Mesothelial cell of epicardium (in vitro differentiated cells): ENCODE data around the gene HRH4. TPM values are rescaled to one million over a fixed set of nuclear protein-coding genes. Genes with fewer than 3 reads are reported as not detected.

Source experiments
- DNase-seq, 2 experiments: peaks; one replicate each; pipeline ENCODE4 v3.0.0; 2021; ENCODE audit warnings: low spot score in 2 of 2; ENCODE audit not compliant: unreplicated experiment in 2 of 2
- H3K27ac Mint-ChIP-seq: 2 replicates; pipeline ENCODE4 v1.8.0; 2021; ENCODE audit warnings: mixed read lengths
- H3K27me3 Mint-ChIP-seq: 2 replicates; pipeline ENCODE4 v1.8.0; 2021; ENCODE audit warnings: low read depth, mixed read lengths
- H3K36me3 Mint-ChIP-seq: 2 replicates; pipeline ENCODE4 v1.8.0; 2021; ENCODE audit warnings: mixed read lengths
- H3K4me1 Mint-ChIP-seq: 2 replicates; pipeline ENCODE4 v1.8.0; 2021; ENCODE audit warnings: mixed read lengths
- H3K4me3 Mint-ChIP-seq: 2 replicates; pipeline ENCODE4 v1.8.0; 2021; ENCODE audit warnings: mild to moderate bottlenecking, moderate library complexity, mixed read lengths
- H3K9me3 Mint-ChIP-seq: 2 replicates; pipeline ENCODE4 v1.8.0; 2021; ENCODE audit warnings: mixed read lengths
- total RNA-seq: library from RNA; stranded (reverse); gene quantifications from 3 replicates; pipeline ENCODE4 v1.2.1, GENCODE V29; 2021
- TF ChIP-seq, protein P1 (sequence below): fragments of 200-600 bp; sonication (generic); IDR thresholded peaks from one replicate; pipeline ENCODE4 v1.5.0; 2021; ENCODE audit warnings: antibody characterized with exemption; ENCODE audit not compliant: unreplicated experiment

HRH4 gene
- total RNA-seq, 1 donor from 2014 or later = not detected

DNA sequence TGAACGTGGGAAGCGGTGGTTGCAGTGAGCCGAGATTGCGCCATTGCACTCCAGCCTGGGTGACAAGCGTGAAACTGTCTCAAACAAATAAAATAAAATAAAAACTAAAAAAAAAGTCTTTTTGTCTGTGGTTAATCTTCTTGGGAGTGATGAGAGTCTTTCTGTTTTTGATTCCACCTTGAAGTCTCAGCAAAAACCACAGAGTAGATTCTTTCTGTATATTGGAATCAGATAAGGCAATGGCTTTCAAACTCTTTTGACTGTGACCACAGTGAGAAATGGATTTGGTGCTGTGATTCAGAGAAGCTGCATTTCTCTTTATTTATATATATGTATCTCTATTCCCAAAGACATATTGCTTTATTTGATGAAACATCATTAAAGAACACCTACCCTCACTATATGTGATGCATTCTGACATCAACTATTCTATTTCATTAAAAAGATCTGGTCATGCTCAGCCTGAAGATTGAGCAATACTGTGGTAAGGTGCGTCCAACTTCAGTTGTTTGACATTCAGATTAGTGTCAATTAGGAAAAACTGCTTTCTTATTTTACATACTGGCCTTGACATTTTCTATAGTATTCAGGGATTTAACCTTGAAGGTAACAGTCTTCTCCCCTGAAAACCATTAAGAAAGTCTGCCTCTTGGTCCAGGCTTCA, 15.6 kb downstream of the HRH4 start:
- H3K27ac Mint-ChIP-seq = no peak overlapping the region
- H3K4me3 Mint-ChIP-seq = no peak overlapping the region
- H3K27me3 Mint-ChIP-seq = no peaks in the 10 kb centered on the region
- TF ChIP-seq, protein P1, sequence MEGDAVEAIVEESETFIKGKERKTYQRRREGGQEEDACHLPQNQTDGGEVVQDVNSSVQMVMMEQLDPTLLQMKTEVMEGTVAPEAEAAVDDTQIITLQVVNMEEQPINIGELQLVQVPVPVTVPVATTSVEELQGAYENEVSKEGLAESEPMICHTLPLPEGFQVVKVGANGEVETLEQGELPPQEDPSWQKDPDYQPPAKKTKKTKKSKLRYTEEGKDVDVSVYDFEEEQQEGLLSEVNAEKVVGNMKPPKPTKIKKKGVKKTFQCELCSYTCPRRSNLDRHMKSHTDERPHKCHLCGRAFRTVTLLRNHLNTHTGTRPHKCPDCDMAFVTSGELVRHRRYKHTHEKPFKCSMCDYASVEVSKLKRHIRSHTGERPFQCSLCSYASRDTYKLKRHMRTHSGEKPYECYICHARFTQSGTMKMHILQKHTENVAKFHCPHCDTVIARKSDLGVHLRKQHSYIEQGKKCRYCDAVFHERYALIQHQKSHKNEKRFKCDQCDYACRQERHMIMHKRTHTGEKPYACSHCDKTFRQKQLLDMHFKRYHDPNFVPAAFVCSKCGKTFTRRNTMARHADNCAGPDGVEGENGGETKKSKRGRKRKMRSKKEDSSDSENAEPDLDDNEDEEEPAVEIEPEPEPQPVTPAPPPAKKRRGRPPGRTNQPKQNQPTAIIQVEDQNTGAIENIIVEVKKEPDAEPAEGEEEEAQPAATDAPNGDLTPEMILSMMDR = no peak
- H3K36me3 Mint-ChIP-seq = no peaks in the 10 kb centered on the region
- DNase-seq = no peak
- H3K9me3 Mint-ChIP-seq = peaks cover 5% of the 10 kb centered on the region
- H3K4me1 Mint-ChIP-seq = no peaks in the 10 kb centered on the region

DNA sequence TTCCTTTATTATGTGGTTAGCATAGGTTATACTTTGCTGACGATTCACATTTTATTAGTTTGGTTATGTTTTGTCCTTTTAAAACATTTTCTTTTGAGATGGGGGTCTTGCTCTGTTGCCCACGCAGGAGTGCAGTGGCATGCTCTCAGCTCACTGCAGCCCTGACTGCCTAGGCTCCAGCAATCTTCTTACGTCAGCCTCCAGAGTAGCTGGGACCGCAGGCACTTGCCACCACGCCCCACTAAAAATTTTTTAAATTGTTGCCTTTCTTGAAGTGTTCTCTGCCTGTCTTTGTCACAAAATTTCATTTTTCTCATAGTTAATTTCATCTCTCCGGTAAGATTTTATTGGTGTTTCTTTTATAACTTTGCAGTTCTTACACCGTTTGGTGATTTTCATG, 18.9 kb downstream of the HRH4 start:
- Mint-ChIP-seq H3K9me3 (peaks cover 5% of the 10 kb centered on the region), H3K27ac (no peak overlapping the region), H3K27me3 (no peaks in the 10 kb centered on the region), H3K4me1 (no peaks in the 10 kb centered on the region), H3K36me3 (no peaks in the 10 kb centered on the region), H3K4me3 (no peak overlapping the region)
- DNase-seq = no peak
- TF ChIP-seq, protein P1 = no peak

DNA sequence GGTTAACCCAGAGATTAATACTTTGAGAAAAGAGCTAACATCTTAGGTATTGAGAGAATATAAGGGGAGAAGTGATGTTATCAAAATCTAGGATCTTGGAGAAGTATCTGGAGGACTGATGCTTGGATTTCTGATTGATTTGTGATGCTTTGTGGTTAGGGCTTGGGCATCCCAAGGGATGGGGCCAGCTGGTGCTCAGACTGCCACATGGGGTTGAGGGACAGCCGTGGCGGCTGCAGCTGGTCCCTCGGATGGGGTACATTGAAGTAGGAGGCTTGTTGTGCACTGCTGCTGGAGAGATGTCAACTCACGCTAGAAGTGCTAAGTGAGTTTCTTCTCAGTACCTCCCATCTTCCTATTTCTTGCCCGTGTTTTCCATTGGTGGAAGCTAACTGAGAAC, 22.4 kb downstream of the HRH4 start:
- Mint-ChIP-seq H3K36me3 (no peaks in the 10 kb centered on the region), H3K4me3 (no peak overlapping the region)

DNA sequence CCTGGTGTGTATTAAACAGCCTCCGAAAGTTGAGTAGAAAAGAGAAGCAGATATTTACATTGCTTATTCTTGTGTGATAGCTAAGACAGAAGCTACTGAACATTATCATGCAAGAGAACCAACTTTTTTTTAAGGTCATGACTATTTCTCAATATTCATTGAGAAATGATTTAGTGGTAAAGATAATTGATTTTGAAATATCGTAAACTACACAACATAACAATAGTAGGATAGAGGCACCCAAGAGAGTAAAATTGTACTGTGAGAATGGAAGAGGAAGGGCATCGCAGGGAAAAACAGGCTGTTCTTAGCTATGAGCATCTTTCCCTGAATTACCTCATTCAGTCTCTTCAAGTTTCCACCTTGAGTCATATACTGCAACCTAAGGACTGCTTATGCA, 25.2 kb downstream of the HRH4 start:
- TF ChIP-seq, protein P1 = no peak
- Mint-ChIP-seq H3K27me3 (no peaks in the 10 kb centered on the region), H3K36me3 (no peaks in the 10 kb centered on the region), H3K9me3 (no peaks in the 10 kb centered on the region), H3K27ac (no peak overlapping the region), H3K4me3 (no peak overlapping the region), H3K4me1 (peaks cover 6% of the 10 kb centered on the region)
- DNase-seq = no peak

More for the DNA sequence above, 22.4 kb downstream of the HRH4 start:
- peaks cover 5% of the 10 kb centered on the region for H3K9me3 Mint-ChIP-seq
- TF ChIP-seq, protein P1 = no peak
- H3K4me1 Mint-ChIP-seq = peaks cover under 1% of the 10 kb centered on the region
- no peaks in the 10 kb centered on the region for H3K27me3 Mint-ChIP-seq
- no peak for DNase-seq
- no peak overlapping the region for H3K27ac Mint-ChIP-seq

DNA sequence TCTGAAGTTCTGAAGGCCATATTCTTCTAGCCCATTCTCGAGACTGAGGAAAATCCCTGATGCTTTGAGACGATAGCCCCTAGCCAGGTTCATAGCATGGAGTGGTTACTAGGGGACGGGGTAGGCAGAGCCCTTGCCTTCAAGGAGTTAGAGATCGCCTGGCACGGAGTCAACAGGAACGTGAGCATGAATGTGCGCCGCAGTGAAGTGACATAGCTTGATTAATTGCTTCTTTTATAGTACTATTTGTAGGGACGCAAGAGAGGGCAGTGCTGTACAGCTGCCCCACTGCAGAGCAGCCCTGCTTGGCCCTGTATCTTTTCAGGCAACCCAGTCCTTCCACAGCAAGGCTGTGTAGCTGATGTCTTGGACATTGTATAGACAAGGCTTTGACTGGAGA, 26.2 kb downstream of the HRH4 start:
- no peak overlapping the region for H3K27ac Mint-ChIP-seq
- H3K4me1 Mint-ChIP-seq = peaks cover 6% of the 10 kb centered on the region
- no peak overlapping the region for H3K4me3 Mint-ChIP-seq
- TF ChIP-seq, protein P1 = no peak
- H3K9me3 Mint-ChIP-seq = no peaks in the 10 kb centered on the region
- no peaks in the 10 kb centered on the region for H3K36me3 Mint-ChIP-seq
- no peak for DNase-seq
- H3K27me3 Mint-ChIP-seq = no peaks in the 10 kb centered on the region
